ENCODE results near the gene NRXN3. TPM values are rescaled to one million over a fixed set of nuclear protein-coding genes. Genes with fewer than 3 reads are reported as not detected.

NRXN3 gene
- total and polyA plus RNA-seq, 2 of the 4 experiments (the other 2 are of a cell fraction): 4.8 to 25.1 TPM

DNA sequence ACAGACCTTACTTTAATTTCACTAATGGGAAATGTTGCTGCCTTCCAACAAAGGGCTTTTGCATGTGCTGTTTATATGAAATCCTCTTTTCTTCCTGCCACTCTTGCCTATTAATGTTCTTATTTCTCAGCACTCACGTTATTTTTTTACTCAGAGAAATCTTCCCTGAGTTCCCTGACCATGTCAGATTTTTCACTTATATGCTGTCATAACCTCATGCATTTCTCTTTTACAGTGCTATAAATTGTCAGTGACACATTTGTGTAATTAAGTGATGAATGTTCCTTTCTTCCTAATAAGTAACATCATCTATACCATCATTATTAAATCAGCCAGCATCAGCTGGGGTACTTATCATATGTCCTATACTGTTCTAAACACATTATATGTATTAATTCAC, 1597.1 kb downstream of the NRXN3 start:
- Histone ChIP-seq H2AK5ac (ENCODE audit: low read depth, low read length) (no peak overlapping the region), H3K18ac (ENCODE audit: low read depth, low read length) (no peak overlapping the region), H4K8ac (ENCODE audit: low read depth in 2 of 2, low read length in 2 of 2) (no peak overlapping the region), H3K23ac (ENCODE audit: low read depth, low read length) (no peak overlapping the region), H2BK120ac (ENCODE audit: low read depth, low read length) (no peak overlapping the region), H3K27ac (ENCODE audit: insufficient read depth, low read length) (no peak overlapping the region), H4K5ac (ENCODE audit: low read depth, low read length) (no peak overlapping the region), H3K56ac (ENCODE audit: extremely low read depth, insufficient read depth, low read length) (no peak overlapping the region), H3K36me3 (ENCODE audit: control insufficient read depth, insufficient read depth, low read length) (no peaks in the 10 kb centered on the region), H3K4me2 (ENCODE audit: low read depth, low read length) (no peak overlapping the region), H3K4me1 (ENCODE audit: control insufficient read depth, insufficient read depth, low read length) (no peaks in the 10 kb centered on the region), H3K9me1 (ENCODE audit: insufficient read depth, low read length) (no peaks in the 10 kb centered on the region), H2AK9ac (replicated peaks; ENCODE audit: low read depth, low read length, poor library complexity) (no peak overlapping the region), H3K9me3 (ENCODE audit: control insufficient read depth, insufficient read depth, low read length) (no peaks in the 10 kb centered on the region), H3K4me3 (ENCODE audit: insufficient read depth, low read depth, low read length) (no peak overlapping the region), H2AFZ (replicated peaks; ENCODE audit: low read length, poor library complexity) (no peak overlapping the region), H3K14ac (replicated peaks; ENCODE audit: low read depth, low read length) (no peak overlapping the region), H4K20me1 (ENCODE audit: insufficient read depth, low read length) (no peaks in the 10 kb centered on the region), H2BK15ac (ENCODE audit: low read depth, low read length) (no peak overlapping the region), H4K91ac (ENCODE audit: insufficient read depth, low read depth, low read length) (no peak overlapping the region), H2BK5ac (ENCODE audit: low read depth, low read length, poor library complexity, severe bottlenecking) (no peak overlapping the region), H3K79me1 (ENCODE audit: low read depth in 1 of 2, low read length in 2 of 2) (no peaks in the 10 kb centered on the region), H3K4ac (ENCODE audit: low read depth, low read length) (no peak overlapping the region), H2BK20ac (ENCODE audit: low read depth, low read length) (no peak overlapping the region), H3K27me3 (ENCODE audit: control insufficient read depth, insufficient read depth, low read length) (no peaks in the 10 kb centered on the region), H3K9ac (ENCODE audit: low read depth, low read length) (no peak overlapping the region)
- intact Hi-C loops (cut with micrococcal nuclease): no loop called here
- DNase-seq (no peak), ATAC-seq (ENCODE audit: low read depth) (no peak)
- POLR2A ChIA-PET (ENCODE audit: unreplicated experiment): no interaction called here
- WGBS, 2 experiments (ENCODE audit: extremely low coverage in 2 of 2, insufficient read length in 1 of 2): no CpG with 5 or more reads among the region's 1 CpG
- TF ChIP-seq CEBPB (IDR thresholded peaks at IDR 0.05; ENCODE audit: low read depth, low read length) (no peak), NFE2L2 (IDR thresholded peaks at IDR 0.05; ENCODE audit: low read depth, low read length) (no peak), RCOR1 (IDR thresholded peaks at IDR 0.05; ENCODE audit: insufficient replicate concordance, low read length) (no peak), CHD1 (IDR thresholded peaks at IDR 0.05; ENCODE audit: low read depth, low read length) (no peak), BHLHE40 (IDR thresholded peaks at IDR 0.05; ENCODE audit: low read depth, low read length) (no peak), RAD21 (IDR thresholded peaks at IDR 0.05; ENCODE audit: low read length) (no peak), POLR2A (IDR thresholded peaks at IDR 0.05; ENCODE audit: low read depth, low read length) (no peak), MXI1 (IDR thresholded peaks at IDR 0.05; ENCODE audit: borderline replicate concordance, low read depth, low read length) (no peak), MAZ (IDR thresholded peaks at IDR 0.05; ENCODE audit: borderline replicate concordance, low read depth, low read length) (no peak), SMC3 (IDR thresholded peaks at IDR 0.05; ENCODE audit: low read depth, low read length) (no peak)
- TF ChIP-seq, protein P1, sequence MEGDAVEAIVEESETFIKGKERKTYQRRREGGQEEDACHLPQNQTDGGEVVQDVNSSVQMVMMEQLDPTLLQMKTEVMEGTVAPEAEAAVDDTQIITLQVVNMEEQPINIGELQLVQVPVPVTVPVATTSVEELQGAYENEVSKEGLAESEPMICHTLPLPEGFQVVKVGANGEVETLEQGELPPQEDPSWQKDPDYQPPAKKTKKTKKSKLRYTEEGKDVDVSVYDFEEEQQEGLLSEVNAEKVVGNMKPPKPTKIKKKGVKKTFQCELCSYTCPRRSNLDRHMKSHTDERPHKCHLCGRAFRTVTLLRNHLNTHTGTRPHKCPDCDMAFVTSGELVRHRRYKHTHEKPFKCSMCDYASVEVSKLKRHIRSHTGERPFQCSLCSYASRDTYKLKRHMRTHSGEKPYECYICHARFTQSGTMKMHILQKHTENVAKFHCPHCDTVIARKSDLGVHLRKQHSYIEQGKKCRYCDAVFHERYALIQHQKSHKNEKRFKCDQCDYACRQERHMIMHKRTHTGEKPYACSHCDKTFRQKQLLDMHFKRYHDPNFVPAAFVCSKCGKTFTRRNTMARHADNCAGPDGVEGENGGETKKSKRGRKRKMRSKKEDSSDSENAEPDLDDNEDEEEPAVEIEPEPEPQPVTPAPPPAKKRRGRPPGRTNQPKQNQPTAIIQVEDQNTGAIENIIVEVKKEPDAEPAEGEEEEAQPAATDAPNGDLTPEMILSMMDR (conservative IDR thresholded peaks at IDR 0.05; ENCODE audit: low read depth, low read length): no peak
- TF ChIP-seq, protein P2, sequence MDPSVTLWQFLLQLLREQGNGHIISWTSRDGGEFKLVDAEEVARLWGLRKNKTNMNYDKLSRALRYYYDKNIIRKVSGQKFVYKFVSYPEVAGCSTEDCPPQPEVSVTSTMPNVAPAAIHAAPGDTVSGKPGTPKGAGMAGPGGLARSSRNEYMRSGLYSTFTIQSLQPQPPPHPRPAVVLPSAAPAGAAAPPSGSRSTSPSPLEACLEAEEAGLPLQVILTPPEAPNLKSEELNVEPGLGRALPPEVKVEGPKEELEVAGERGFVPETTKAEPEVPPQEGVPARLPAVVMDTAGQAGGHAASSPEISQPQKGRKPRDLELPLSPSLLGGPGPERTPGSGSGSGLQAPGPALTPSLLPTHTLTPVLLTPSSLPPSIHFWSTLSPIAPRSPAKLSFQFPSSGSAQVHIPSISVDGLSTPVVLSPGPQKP (IDR thresholded peaks at IDR 0.05; ENCODE audit: borderline replicate concordance, low read depth, low read length): no peak
- BruUV-seq (replicated peaks): no TSS peak
- in situ Hi-C loops (cut with MboI; ENCODE audit: low sequenced_read_pairs): no loop called here
- CTCF ChIA-PET: no interaction called here
- dilution Hi-C loops (cut with HindIII; ENCODE audit: low sequenced_read_pairs, unreplicated experiment): no loop called here

Data from IMR-90 (cell line).